HG03354 (cell line): ENCODE results near the gene COMMD4.
A peak's percentile ranks its signal among the peaks of the same experiment; 100 is the strongest.
"Not testable (repeated sequence)": the region's sequence is repeated elsewhere in the genome, so short reads cannot be mapped to it uniquely, and the experiment has no call there.

Experiments used
- ATAC-seq: cut with Tn5 transposase; IDR thresholded peaks from one replicate; pipeline ENCODE4 v1.9.1; 2021; ENCODE audit warnings: mild to moderate bottlenecking; ENCODE audit not compliant: unreplicated experiment, poor library complexity, severe bottlenecking

The COMMD4 gene

DNA sequence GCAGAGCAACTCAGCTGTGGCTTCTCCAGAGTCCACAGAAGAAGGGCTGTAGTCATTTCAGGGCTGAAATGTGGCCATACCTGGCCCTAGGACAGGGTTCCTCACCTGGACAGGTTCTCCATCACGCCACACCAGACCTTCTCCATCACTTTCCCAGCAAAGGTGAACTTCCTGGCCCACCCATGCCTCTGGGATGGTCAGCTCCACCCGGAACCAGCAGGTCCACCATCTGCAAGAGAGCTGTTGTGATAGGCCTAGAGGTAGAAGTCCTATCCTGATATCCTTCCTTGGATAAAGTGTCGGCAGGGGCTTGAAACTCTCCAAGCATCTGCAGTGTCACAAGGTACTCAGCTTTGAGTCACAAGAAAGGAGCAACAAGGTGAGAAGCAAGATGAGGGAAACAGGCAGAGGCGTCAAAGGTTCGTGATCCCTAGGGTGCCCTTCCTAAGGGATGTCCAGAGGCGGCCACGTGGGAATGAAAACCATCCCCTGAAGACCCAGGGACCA is 31.6 kb downstream of the COMMD4 start:
- ATAC-seq = no peak

DNA sequence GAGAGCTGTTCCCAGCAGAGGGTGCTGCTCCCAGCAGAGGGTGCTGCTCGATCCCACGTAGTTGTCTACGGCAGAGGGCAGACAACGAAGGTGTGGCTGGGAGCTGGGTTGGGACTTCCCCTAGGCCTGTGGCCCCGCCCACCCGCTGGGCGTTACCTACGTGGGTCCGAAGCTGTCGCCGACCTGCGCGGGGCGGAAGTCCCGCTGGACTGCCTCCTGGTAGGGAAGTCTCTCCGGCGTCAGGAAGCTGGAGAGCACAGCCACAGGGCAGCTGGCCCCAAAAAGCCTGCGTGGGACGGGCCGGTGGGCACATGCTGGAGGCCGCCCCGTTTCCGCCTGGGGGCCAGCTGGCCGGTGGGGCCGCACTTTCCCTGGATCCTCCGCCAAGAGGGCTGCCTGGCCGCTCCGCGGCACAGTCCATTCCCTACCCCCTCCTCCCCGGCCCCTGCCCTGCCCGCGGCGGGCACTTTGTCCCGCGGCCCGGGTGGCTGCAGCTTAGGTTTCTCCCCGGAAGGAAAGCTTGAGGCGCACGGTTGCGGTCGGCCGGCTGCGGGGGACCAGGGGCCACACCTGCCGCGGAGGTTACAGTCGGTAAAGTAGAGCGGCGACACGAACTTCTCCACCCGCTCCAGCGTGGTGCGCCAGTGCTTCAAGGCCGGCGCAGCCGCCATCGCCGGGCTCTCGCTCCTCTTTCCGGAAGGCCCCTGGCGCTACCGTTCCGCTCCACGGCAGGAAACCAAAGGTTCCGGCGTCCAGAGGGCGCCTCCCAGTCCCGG is 32.2 kb downstream of the COMMD4 start, which contains the start of gene MAN2C1:
Gene MAN2C1, minus strand, starts transcription at position 695 of the 776 bp plus-strand sequence. Its CDS starts 24 bp downstream, at position 671.
- peak; percentile 87 for ATAC-seq

DNA sequence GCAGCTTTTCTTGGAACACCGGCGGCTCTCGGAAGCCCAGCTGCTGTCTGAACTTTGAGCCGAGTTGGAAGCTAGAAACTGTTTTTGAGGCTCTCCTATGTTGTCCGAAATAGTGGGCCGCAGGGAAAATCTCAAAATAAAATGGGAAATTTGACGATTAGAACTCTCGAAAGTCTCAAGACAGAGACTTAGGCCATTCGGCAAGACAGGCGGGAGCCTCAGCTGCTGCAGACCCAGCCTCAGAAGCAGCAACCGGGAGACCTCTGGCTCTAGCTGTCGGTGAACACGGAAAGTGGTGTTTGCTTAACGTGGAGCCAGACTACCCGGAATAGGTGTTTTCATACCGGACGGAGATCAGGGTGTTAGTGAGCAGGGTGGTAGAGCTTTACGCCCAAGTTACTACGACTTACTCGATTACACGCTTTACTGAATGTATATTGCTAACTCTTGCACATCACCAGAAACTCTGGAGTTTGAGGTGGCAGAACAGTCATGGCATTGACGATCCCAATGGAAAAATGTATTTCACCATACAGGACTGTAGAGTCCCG is 32.9 kb downstream of the COMMD4 start:
- peak; percentile 6 for ATAC-seq

DNA sequence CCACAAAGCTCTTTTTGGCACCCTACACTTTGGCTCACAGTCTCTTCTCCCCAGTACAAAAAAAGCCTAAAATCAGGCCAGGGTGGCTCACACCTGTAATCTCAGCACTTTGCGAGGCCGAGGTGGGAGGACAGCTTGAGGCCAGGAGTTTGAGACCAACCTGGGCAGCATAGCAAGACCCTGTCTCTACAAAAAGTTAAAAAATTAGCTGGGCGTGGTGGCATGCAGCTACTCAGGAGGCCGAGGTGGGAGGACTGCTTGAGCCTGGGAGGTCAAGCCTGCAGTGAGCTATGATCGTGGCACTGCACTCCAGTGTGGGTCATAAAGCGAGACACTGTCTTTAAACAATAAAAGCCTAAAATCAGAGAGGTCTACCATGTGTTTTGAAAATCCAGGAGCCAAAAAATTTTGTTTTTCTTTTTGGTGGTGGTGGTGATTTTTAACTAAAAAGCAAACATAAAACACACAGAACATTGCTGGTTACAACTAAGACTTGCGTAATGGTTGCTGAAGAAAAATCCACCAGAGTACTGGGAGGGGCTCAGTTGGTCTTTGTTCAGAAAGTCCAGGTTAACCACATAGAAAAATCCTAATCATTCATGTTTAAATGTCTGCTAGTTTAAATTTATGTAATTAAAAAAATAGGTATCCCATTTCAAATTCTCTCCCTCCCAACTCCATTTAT is 34.2 kb downstream of the COMMD4 start:
- no peak for ATAC-seq

DNA sequence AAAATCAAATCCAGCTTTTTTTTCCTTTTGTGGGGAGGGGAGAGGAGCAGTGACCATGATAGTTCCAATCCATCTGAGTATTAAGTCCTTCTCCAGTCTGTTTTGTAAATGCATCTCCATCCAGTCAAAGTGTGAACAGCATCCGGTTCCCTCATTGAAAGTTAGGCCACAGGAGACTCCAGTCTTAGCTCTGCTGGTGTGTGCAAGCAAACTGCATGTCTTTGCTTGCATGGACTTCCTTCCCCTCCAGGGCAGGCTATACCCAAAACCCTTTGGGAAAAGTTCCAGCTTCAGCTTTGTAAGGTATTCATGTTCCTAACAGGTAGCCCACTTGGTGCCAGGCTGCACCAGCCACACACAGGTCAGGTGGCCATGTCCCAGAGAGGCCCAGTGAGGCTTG is 35.6 kb downstream of the COMMD4 start:
- no peak for ATAC-seq

DNA sequence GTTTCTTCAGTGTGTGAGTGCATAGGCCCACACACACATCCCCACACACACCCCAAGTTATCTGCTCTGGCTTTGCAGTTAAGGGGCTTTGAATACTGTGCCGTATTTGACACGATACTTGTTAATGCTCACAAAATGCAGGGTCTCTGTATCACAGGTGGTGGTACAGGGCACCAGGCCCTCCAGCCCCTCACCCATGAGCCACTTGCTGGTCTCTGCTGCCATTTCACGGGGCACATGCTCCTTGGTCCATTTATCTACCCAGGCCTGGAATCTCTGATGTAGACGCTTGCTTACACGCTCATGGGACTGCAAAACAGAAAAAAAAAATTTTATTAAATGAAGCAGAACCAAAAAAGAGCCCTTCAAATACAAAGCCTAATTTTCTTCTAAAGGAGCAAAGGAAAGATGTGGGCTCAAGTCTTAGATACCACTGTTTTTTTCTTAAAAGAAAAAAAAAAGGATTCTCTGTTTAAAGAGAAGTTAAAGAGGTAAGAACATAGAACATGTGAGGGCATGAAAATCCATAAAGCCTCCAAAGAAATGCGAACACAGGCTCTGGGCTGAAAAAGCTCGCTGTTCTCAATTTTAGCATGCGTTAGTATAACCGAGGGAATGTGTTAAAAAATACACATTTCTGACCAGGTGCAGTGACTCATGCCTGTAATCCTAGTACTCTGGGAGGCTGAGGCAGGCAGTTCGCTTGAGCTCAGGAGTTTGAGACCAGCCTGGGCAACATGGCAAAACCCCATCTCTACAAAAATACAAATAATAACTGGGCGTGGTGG is 36.2 kb downstream of the COMMD4 start:
- ATAC-seq = no peak

DNA sequence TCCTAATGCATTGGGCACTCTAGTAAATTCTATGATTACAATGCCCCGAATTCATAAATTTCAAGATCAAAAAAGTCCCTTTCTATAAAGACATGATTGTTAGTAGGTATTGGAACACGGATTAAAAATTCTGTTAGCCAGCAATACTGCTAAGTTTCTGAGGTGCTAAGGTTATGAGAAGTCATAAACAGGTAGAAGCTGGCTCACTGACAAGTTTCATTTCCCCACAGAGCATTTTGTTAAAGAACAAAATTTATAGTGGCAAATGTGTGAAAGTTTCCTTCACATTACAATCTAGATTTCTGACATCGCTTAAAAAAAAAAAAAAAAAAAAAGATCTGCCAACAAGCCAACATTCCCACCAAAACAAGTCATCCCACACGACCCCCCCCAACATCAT is 44.9 kb downstream of the COMMD4 start:
- no peak for ATAC-seq

DNA sequence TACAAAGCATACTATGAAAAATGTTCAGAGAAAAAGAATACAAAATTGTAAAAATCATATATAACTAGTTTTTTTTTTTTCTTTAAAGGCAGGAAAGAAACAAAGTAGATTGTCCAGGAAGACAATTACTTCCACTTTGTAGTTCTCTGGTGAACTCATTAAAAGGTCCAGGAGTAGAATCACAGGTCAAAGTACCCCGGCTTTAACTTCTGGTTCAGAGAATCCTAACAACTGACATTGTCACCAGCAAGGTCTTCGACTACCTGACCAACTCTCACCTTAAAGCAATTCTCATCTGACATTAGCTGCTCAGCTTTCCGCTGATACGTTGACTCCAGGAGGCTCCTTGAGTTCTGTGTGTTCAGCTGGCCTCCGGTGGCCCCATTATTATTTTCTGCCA is 48.1 kb downstream of the COMMD4 start:
- ATAC-seq = not testable (repeated sequence)
